ENCODE results near the gene IMPG2. TPM values are rescaled to one million over a fixed set of nuclear protein-coding genes. Genes with fewer than 3 reads are reported as not detected.
A peak's percentile ranks its signal among the peaks of the same experiment; 100 is the strongest.

The IMPG2 gene
- total and polyA plus RNA-seq, 4 donors, result 0.65 to 3.1 (median 1.2) TPM

- Histone ChIP-seq H3K36me3 (ENCODE audit: control insufficient read depth, insufficient read depth, low read length) (no peaks in the 10 kb centered on the region), H3K27ac (ENCODE audit: low read depth, low read length) (no peak overlapping the region)
- 0% methylated on average over 1 of the region's 2 CpGs for WGBS (ENCODE audit: insufficient coverage)
Observed at GRCh38 chr3:101248736-101249135, 71.6 kb downstream of the IMPG2 start.

GRCh38 chr3:101244212-101244575, 76.2 kb downstream of the IMPG2 start:
- H3K27ac ChIP-seq (ENCODE audit: low read depth, low read length), result no peak overlapping the region
- no peaks in the 10 kb centered on the region for H3K36me3 ChIP-seq (ENCODE audit: control insufficient read depth, insufficient read depth, low read length)
- H3K27me3 ChIP-seq (ENCODE audit: control insufficient read depth, insufficient read depth, low read length), result no peaks in the 10 kb centered on the region
- DNase-seq (ENCODE audit: low read depth in 4 of 6, low spot score in 6 of 6), result no peak
- WGBS (ENCODE audit: insufficient coverage), result 100% methylated on average over 4 of the region's 5 CpGs
- no peak overlapping the region for H3K4me3 ChIP-seq (ENCODE audit: low read depth, low read length)
- no peaks in the 10 kb centered on the region for H3K9me3 ChIP-seq (ENCODE audit: control insufficient read depth, insufficient read depth, low read length)
- H3K4me1 ChIP-seq (ENCODE audit: control insufficient read depth, insufficient read depth, low read length), result no peaks in the 10 kb centered on the region

More at GRCh38 chr3:101248736-101249135, 71.6 kb downstream of the IMPG2 start:
- Histone ChIP-seq H3K4me1 (ENCODE audit: control insufficient read depth, insufficient read depth, low read length) (no peaks in the 10 kb centered on the region), H3K27me3 (ENCODE audit: control insufficient read depth, insufficient read depth, low read length) (no peaks in the 10 kb centered on the region), H3K9me3 (ENCODE audit: control insufficient read depth, insufficient read depth, low read length) (no peaks in the 10 kb centered on the region), H3K4me3 (ENCODE audit: low read depth, low read length) (no peak overlapping the region)
- DNase-seq (ENCODE audit: low read depth in 4 of 6, low spot score in 6 of 6), result no peak

- Histone ChIP-seq H3K27me3 (ENCODE audit: control insufficient read depth, insufficient read depth, low read length) (no peaks in the 10 kb centered on the region), H3K4me3 (ENCODE audit: low read depth, low read length) (no peak overlapping the region), H3K4me1 (ENCODE audit: control insufficient read depth, insufficient read depth, low read length) (no peaks in the 10 kb centered on the region), H3K9me3 (ENCODE audit: control insufficient read depth, insufficient read depth, low read length) (no peaks in the 10 kb centered on the region), H3K36me3 (ENCODE audit: control insufficient read depth, insufficient read depth, low read length) (no peaks in the 10 kb centered on the region), H3K27ac (ENCODE audit: low read depth, low read length) (no peak overlapping the region)
- WGBS (ENCODE audit: insufficient coverage), result 100% methylated on average over 1 of the region's 4 CpGs
- DNase-seq (ENCODE audit: low read depth in 4 of 6, low spot score in 6 of 6), result no peak
Observed at GRCh38 chr3:101243285-101244211, 76.8 kb downstream of the IMPG2 start.

GRCh38 chr3:101240719-101241399, 79.5 kb downstream of the IMPG2 start:
- no peak for DNase-seq (ENCODE audit: low read depth in 4 of 6, low spot score in 6 of 6)
- Histone ChIP-seq H3K36me3 (ENCODE audit: control insufficient read depth, insufficient read depth, low read length) (no peaks in the 10 kb centered on the region), H3K4me3 (ENCODE audit: low read depth, low read length) (no peak overlapping the region), H3K27ac (ENCODE audit: low read depth, low read length) (no peak overlapping the region), H3K27me3 (ENCODE audit: control insufficient read depth, insufficient read depth, low read length) (no peaks in the 10 kb centered on the region), H3K9me3 (ENCODE audit: control insufficient read depth, insufficient read depth, low read length) (no peaks in the 10 kb centered on the region), H3K4me1 (ENCODE audit: control insufficient read depth, insufficient read depth, low read length) (no peaks in the 10 kb centered on the region)
- WGBS (ENCODE audit: insufficient coverage), result 100% methylated on average over 1 of the region's 1 CpG

- no peaks in the 10 kb centered on the region for H3K27me3 ChIP-seq (ENCODE audit: control insufficient read depth, insufficient read depth, low read length)
- 86% methylated on average over 2 of the region's 3 CpGs for WGBS (ENCODE audit: insufficient coverage)
- H3K27ac ChIP-seq (ENCODE audit: low read depth, low read length), result no peak overlapping the region
- no peaks in the 10 kb centered on the region for H3K9me3 ChIP-seq (ENCODE audit: control insufficient read depth, insufficient read depth, low read length)
- H3K36me3 ChIP-seq (ENCODE audit: control insufficient read depth, insufficient read depth, low read length), result no peaks in the 10 kb centered on the region
- H3K4me3 ChIP-seq (ENCODE audit: low read depth, low read length), result no peak overlapping the region
- no peak for DNase-seq (ENCODE audit: low read depth in 4 of 6, low spot score in 6 of 6)
- H3K4me1 ChIP-seq (ENCODE audit: control insufficient read depth, insufficient read depth, low read length), result no peaks in the 10 kb centered on the region
Observed at GRCh38 chr3:101235048-101235447, 85.3 kb downstream of the IMPG2 start.

GRCh38 chr3:101230618-101231017, 89.8 kb downstream of the IMPG2 start:
- Histone ChIP-seq H3K27me3 (ENCODE audit: control insufficient read depth, insufficient read depth, low read length) (no peaks in the 10 kb centered on the region), H3K4me1 (ENCODE audit: control insufficient read depth, insufficient read depth, low read length) (no peaks in the 10 kb centered on the region), H3K36me3 (ENCODE audit: control insufficient read depth, insufficient read depth, low read length) (no peaks in the 10 kb centered on the region), H3K4me3 (ENCODE audit: low read depth, low read length) (no peak overlapping the region), H3K9me3 (ENCODE audit: control insufficient read depth, insufficient read depth, low read length) (no peaks in the 10 kb centered on the region), H3K27ac (ENCODE audit: low read depth, low read length) (no peak overlapping the region)
- DNase-seq (ENCODE audit: low read depth in 4 of 6, low spot score in 6 of 6), result no peak

- Histone ChIP-seq H3K27me3 (ENCODE audit: control insufficient read depth, insufficient read depth, low read length) (no peaks in the 10 kb centered on the region), H3K4me1 (ENCODE audit: control insufficient read depth, insufficient read depth, low read length) (no peaks in the 10 kb centered on the region), H3K4me3 (ENCODE audit: low read depth, low read length) (no peak overlapping the region), H3K27ac (ENCODE audit: low read depth, low read length) (no peak overlapping the region), H3K36me3 (ENCODE audit: control insufficient read depth, insufficient read depth, low read length) (no peaks in the 10 kb centered on the region), H3K9me3 (ENCODE audit: control insufficient read depth, insufficient read depth, low read length) (no peaks in the 10 kb centered on the region)
- DNase-seq (ENCODE audit: low read depth in 4 of 6, low spot score in 6 of 6), result peak in 2 of 6 donors; percentile 9 to 13
- 100% methylated on average over 1 of the region's 4 CpGs for WGBS (ENCODE audit: insufficient coverage)
Observed at GRCh38 chr3:101229681-101230080, 90.7 kb downstream of the IMPG2 start.

GRCh38 chr3:101228441-101228840, 91.9 kb downstream of the IMPG2 start:
- WGBS (ENCODE audit: insufficient coverage), result 60% methylated on average over 1 of the region's 3 CpGs
- H3K27me3 ChIP-seq (ENCODE audit: control insufficient read depth, insufficient read depth, low read length), result no peaks in the 10 kb centered on the region

GRCh38 chr3:101224739-101225138, 95.6 kb downstream of the IMPG2 start:
- Histone ChIP-seq H3K27me3 (ENCODE audit: control insufficient read depth, insufficient read depth, low read length) (no peaks in the 10 kb centered on the region), H3K36me3 (ENCODE audit: control insufficient read depth, insufficient read depth, low read length) (no peaks in the 10 kb centered on the region), H3K4me3 (ENCODE audit: low read depth, low read length) (no peak overlapping the region), H3K4me1 (ENCODE audit: control insufficient read depth, insufficient read depth, low read length) (no peaks in the 10 kb centered on the region), H3K9me3 (ENCODE audit: control insufficient read depth, insufficient read depth, low read length) (peaks cover under 1% of the 10 kb centered on the region), H3K27ac (ENCODE audit: low read depth, low read length) (no peak overlapping the region)
- DNase-seq (ENCODE audit: low read depth in 4 of 6, low spot score in 6 of 6), result no peak
- WGBS (ENCODE audit: insufficient coverage), result 93% methylated on average over 2 of the region's 4 CpGs

More at GRCh38 chr3:101228441-101228840, 91.9 kb downstream of the IMPG2 start:
- Histone ChIP-seq H3K36me3 (ENCODE audit: control insufficient read depth, insufficient read depth, low read length) (no peaks in the 10 kb centered on the region), H3K4me3 (ENCODE audit: low read depth, low read length) (no peak overlapping the region), H3K27ac (ENCODE audit: low read depth, low read length) (no peak overlapping the region), H3K9me3 (ENCODE audit: control insufficient read depth, insufficient read depth, low read length) (no peaks in the 10 kb centered on the region), H3K4me1 (ENCODE audit: control insufficient read depth, insufficient read depth, low read length) (no peaks in the 10 kb centered on the region)
- no peak for DNase-seq (ENCODE audit: low read depth in 4 of 6, low spot score in 6 of 6)

Measured in spinal cord (tissue), 10 donors.